Measurements from ENCODE around the gene ZFHX3.

GRCh38 chr16:73037331-73037745 lies 10.6 kb downstream of the ZFHX3 start:
- TF ChIP-seq POLR2AphosphoS5 (IDR thresholded peaks at IDR 0.05; ENCODE audit: low read length) (no peak; the same call in 1 of the 2 replicates), CTCF (IDR thresholded peaks at IDR 0.05 in 2 of 3, conservative IDR thresholded peaks at IDR 0.05 in 1 of 3; ENCODE audit: control insufficient read depth in 2 of 3, extremely low read depth in 1 of 3, insufficient read depth in 1 of 3, low read depth in 3 of 3, low read length in 3 of 3) (no peak), USF2 (IDR thresholded peaks at IDR 0.05; ENCODE audit: borderline replicate concordance, low read depth, low read length) (no peak), MAX (IDR thresholded peaks at IDR 0.05; ENCODE audit: low read depth, low read length) (no peak), RAD21 (IDR thresholded peaks at IDR 0.05; ENCODE audit: insufficient read depth, low read depth, low read length) (no peak), BCL11A (IDR thresholded peaks at IDR 0.05; ENCODE audit: low read depth, low read length) (no peak), CREB1 (IDR thresholded peaks at IDR 0.05; ENCODE audit: low read depth) (no peak), BCL3 (IDR thresholded peaks at IDR 0.05; ENCODE audit: borderline replicate concordance, insufficient read depth, low read depth, low read length, poor library complexity, severe bottlenecking) (no peak), EGR1 (IDR thresholded peaks at IDR 0.05; ENCODE audit: borderline replicate concordance in 1 of 2, low read depth in 2 of 2, low read length in 2 of 2) (no peak), RB1 (IDR thresholded peaks at IDR 0.05; ENCODE audit: borderline replicate concordance) (no peak), CHD2 (IDR thresholded peaks at IDR 0.05; ENCODE audit: borderline replicate concordance, low read depth, low read length) (no peak), SP1 (IDR thresholded peaks at IDR 0.05; ENCODE audit: low read depth, low read length) (no peak)
